Renal cortex interstitium (tissue), 11 donors: Measurements from ENCODE around the gene GPRIN1. TPM values are rescaled to one million over a fixed set of nuclear protein-coding genes. Genes with fewer than 3 reads are reported as not detected.

ENCODE experiments used
- DNase-seq, 11 donors: peaks; one replicate each; pipeline ENCODE4 v3.0.0-alpha.2; 2013; ENCODE audit warnings: low read depth in 9 of 11, low spot score in 4 of 11; ENCODE audit errors: extremely low read depth in 1 of 11
- polyA plus RNA-seq, 3 donors: library from polyadenylated mRNA; unstranded; fragments of 120-200 nt; gene quantifications; one replicate each; pipeline ENCODE4 v1.2.1, GENCODE V29; 2013; ENCODE audit not compliant: insufficient read length in 3 of 3

GPRIN1 gene
- polyA plus RNA-seq, 3 donors, result 1.4 to 2.3 (median 2.2) TPM

GRCh38 chr5:176589039-176589769 lies 20.8 kb downstream of the GPRIN1 start:
- DNase-seq, result no peak

- no peak for DNase-seq
Observed at GRCh38 chr5:176588297-176588696, 21.7 kb downstream of the GPRIN1 start.

GRCh38 chr5:176587398-176587797 lies 22.6 kb downstream of the GPRIN1 start:
- DNase-seq, result no peak

GRCh38 chr5:176583076-176583475 lies 26.9 kb downstream of the GPRIN1 start:
- no peak for DNase-seq

- DNase-seq, result no peak
Observed at GRCh38 chr5:176581361-176581760, 28.6 kb downstream of the GPRIN1 start.

GRCh38 chr5:176579323-176579722 lies 30.6 kb downstream of the GPRIN1 start:
- DNase-seq, result no peak

- DNase-seq, result peak in 8 of 11 donors; percentile 28 to 63 (median 47)
Observed at GRCh38 chr5:176578391-176578808, 31.6 kb downstream of the GPRIN1 start.

GRCh38 chr5:176577312-176578176 lies 32.4 kb downstream of the GPRIN1 start:
- peak in 9 of 11 donors; percentile 30 to 68 (median 49) for DNase-seq

- DNase-seq, result no peak
Observed at GRCh38 chr5:176575488-176576422, 34.2 kb downstream of the GPRIN1 start.

GRCh38 chr5:176575066-176575465 lies 34.9 kb downstream of the GPRIN1 start:
- no peak for DNase-seq

GRCh38 chr5:176574297-176574591 lies 35.7 kb downstream of the GPRIN1 start:
- no peak for DNase-seq

GRCh38 chr5:176573564-176574296 lies 36.2 kb downstream of the GPRIN1 start:
- peak in 3 of 11 donors; percentile 21 to 44 (median 42) for DNase-seq

GRCh38 chr5:176570044-176570443 lies 39.9 kb downstream of the GPRIN1 start:
- DNase-seq, result no peak

- DNase-seq, result no peak
Observed at GRCh38 chr5:176568657-176569056, 41.3 kb downstream of the GPRIN1 start.

GRCh38 chr5:176565760-176566288 lies 44.1 kb downstream of the GPRIN1 start:
- DNase-seq, result no peak

GRCh38 chr5:176564002-176564401 lies 46.0 kb downstream of the GPRIN1 start:
- DNase-seq, result no peak

GRCh38 chr5:176562189-176562588 lies 47.8 kb downstream of the GPRIN1 start:
- DNase-seq, result no peak

- no peak for DNase-seq
Observed at GRCh38 chr5:176561259-176561658, 48.7 kb downstream of the GPRIN1 start.
